ENCODE results near the gene PSMA5.

PSMA5 gene

DNA sequence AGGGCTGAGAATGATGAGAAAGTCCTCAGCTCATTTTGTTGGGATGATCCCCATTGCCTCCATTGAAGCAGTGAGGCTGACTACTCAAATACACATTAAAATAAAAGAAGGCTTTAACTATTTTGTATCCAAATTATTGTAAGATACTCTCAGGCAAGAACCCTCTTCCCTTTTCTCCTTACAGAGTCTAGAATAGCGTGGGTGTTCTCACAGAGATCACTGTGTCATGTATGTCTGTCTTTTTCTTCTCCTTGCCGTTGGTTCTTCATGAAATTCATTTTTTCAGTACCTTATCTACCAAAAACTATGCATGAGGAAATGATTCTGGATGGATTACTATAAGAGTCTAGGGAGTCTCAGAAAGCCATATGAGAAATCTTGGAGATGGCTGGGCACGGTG is 58.6 kb downstream of the PSMA5 start:
- DNase-seq (ENCODE audit: low spot score) = no peak

DNA sequence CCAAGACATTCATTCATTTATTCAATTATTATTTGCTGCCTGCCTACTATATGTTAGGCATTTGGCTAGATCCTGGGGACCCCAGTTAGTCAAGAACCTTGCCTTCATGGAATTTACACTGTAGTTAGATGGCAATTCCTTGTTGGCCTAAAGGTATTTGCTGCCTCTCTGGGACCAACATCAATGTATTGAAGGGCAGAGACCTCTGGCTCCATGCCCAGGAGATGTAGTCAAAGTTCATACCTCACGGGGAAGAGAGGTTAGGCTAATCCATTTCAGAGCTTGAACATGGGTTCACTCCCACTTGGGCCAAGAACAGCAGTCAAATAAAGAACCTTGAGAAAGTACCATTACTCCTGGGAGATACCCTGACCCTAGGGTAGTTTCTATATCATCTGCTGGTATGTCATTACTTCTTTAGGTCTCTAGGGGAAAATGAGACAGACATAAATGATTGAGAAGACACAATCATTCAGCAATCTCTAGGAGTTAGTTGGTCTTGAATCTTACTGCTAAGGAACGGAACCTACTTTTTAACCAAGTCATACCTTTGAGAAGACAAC is 60.5 kb downstream of the PSMA5 start:
- DNase-seq (ENCODE audit: low spot score) = no peak

DNA sequence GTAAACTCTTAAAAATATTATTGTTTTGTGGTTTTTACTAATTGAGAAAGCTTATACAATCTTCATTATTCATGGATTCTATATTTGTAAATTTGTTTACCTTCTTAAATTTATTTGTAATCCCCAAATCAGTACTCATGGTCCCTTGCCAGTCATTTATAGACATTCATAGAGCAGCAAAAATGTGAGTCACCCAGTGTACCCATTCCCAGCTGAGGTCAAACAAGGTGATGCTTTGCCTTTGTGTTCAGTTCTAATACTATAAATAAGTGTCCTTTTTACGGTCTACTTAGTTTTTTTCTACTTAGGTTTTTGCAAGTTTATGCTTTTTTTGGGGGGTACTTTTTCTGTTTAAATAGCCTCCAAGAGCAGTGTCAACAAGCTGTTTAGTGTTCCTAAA is 64.6 kb downstream of the PSMA5 start:
- peak; percentile 10 for DNase-seq (ENCODE audit: low spot score)

DNA sequence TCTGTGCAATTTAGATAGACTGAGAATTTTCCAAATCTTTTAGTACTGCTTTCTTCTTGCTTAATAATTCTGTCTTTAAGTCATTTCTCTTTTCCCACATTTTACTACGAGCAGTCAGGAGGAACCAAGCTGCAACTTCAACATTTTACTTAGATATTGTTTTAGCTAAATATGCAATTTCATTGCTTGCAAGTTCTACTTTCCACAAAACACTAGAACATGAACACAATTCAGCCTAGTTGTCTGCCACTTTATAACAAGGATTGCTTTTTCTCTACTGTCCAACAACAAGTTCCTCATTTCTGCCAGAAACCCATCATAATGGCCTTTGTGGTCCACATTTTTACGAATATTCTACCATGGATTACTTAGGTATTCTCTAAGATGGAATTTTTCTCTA is 65.2 kb downstream of the PSMA5 start:
- DNase-seq (ENCODE audit: low spot score) = no peak

- DNase-seq (ENCODE audit: low spot score) = no peak
These were observed 68.6 kb downstream of the PSMA5 start for GRCh38 chr1:109357616-109358015.

GRCh38 chr1:109356915-109357314 is 69.3 kb downstream of the PSMA5 start:
- no peak for DNase-seq (ENCODE audit: low spot score)

DNA sequence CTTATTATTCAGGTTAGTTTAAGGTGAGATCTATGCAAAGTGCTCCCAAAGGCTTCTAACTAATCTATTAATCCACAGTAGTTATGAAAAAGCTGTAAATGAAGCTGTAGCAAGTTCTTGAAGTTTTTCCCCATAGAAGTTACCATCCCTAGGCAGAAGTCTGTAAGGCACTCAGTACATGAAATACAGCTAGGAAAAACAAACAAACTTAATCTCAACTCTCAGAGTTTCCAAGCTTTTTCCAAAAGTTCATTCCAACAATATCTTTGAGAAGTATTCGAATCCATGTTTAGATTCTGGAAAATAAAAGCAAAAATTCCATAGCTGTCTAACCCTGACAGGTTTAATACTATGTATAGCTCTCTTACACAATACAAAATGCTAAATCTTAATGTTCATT is 69.7 kb downstream of the PSMA5 start:
- no peak for DNase-seq (ENCODE audit: low spot score)

GRCh38 chr1:109354929-109355328 is 71.3 kb downstream of the PSMA5 start:
- no peak for DNase-seq (ENCODE audit: low spot score)

DNA sequence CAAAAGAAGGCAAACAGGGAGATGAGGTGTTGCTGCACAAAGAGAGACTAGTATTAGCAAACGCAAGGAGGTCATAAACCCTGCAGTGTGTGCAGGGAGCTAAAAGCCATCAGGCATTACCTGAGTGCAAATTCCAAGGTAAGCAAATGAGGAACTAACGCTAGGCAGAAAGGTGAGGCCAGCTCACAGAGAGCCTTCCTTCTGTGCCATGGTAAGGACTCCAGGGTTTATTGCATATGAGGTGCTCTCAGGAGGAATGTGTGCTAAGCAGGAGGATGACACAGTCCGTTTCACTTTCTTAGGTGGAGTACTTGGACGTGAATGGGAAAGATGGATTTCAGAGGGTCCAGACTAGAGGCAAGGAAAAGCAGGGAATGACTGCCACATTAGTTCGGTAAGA is 74.8 kb downstream of the PSMA5 start:
- no peak for DNase-seq (ENCODE audit: low spot score)

DNA sequence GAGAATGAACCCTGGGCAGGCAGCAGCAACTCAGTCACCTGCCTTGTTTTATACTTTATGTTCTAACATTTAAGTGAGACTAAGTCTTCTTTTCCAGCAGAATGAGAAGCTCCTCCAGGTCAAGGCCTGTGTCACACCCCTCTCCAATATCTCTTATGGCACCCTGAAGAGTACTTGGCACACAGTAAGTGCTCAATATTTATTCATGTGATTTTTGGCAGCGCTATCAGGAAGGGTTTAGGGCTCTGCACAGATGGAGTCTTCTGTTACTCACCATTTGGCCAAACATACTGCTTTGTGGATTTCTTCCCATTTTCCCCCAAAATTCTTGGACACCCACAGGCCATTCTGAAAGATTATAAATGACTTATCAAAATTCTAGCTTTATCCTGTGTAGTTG is 75.6 kb downstream of the PSMA5 start:
- DNase-seq (ENCODE audit: low spot score) = no peak

DNA sequence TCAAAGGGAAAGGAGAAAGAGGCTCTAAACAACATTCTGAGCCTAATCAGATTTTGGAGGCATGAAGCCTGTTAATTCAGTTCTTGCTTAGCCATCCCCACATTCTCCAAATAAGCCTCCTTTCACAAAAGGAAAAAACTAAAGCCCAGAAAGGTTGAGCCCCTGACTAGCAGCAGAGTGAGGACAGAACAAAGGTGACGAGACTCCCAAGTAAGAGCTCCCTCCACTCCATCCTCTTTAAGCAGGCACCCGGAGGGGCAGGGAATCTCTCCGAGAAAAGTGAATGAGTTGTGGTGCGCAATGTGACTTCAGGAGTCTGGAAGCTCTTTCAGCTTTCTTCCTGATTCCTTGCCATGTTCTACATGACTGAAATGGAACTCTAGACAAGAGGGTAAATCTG is 76.1 kb downstream of the PSMA5 start:
- no peak for DNase-seq (ENCODE audit: low spot score)

All from kidney capillary endothelial cell (primary cell).